HG03457 (cell line): ENCODE results near the gene GMPPA.

Experiments used
- ATAC-seq: cut with Tn5 transposase; IDR thresholded peaks from one replicate; pipeline ENCODE4 v1.9.1; 2021; ENCODE audit warnings: moderate number of reproducible peaks; ENCODE audit not compliant: unreplicated experiment

GMPPA gene

DNA sequence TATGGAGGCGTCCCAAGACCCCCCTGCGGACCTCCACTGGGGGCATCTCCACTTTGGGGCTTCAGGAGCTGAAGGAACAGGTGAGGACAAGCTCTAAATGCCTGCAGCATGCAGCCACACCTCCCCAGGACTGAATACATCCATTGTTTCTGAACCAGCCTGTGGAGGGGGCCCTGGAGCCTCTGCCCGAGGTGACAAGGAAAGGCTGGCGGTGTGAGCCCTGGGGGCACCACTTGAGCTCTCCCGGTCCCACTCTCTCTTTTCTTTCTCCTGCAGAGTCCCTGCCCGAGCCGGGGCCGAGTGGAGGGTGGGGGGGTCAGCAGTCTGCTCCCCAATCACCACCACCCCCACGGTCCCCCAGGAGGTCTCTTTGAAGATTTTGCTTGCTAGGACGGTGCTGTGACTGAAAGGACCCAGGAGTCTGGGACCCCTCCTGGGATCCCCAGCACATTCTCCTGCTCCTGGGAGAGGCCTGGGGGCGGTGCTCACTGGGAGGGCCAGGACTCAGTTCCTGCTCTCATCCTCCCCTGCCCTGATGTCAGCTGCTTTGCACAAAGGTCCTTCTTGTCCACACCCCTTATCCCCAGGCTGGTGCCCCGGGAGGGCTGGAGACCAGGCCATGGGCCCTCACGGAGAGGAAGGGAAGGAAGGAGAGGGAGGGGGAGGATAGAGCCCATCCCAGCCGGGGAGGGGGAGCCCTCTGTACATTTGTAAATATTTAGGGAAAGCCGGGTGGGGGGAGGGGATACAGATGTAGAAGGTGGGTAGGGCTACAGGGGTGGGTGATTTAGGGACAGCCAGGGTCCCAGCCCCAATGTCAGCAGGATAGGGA lies 39.2 kb downstream of the GMPPA start:
- ATAC-seq: no peak

DNA sequence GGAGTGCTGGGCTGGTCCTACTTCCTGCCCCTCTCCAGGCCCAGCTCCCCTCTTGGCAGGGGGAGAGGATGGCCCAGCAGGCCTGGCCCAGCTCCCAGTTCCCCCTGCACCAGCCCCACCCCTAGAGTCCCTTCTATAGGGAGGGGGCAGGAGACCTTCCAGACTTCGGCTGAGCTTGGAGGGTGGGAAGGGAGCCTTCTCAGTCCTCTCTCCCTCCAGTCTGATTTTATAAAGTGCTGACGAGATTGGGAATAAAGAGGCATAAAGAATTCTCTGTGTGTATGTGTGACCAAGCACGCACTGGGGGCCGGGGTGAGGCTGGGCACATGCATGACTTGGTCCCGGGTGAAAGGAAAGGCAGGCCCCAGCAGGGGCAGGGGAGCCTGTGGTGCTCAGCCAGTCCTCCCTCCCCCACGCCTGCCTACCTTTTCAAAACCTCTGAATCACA lies 39.8 kb downstream of the GMPPA start:
- ATAC-seq: no peak

DNA sequence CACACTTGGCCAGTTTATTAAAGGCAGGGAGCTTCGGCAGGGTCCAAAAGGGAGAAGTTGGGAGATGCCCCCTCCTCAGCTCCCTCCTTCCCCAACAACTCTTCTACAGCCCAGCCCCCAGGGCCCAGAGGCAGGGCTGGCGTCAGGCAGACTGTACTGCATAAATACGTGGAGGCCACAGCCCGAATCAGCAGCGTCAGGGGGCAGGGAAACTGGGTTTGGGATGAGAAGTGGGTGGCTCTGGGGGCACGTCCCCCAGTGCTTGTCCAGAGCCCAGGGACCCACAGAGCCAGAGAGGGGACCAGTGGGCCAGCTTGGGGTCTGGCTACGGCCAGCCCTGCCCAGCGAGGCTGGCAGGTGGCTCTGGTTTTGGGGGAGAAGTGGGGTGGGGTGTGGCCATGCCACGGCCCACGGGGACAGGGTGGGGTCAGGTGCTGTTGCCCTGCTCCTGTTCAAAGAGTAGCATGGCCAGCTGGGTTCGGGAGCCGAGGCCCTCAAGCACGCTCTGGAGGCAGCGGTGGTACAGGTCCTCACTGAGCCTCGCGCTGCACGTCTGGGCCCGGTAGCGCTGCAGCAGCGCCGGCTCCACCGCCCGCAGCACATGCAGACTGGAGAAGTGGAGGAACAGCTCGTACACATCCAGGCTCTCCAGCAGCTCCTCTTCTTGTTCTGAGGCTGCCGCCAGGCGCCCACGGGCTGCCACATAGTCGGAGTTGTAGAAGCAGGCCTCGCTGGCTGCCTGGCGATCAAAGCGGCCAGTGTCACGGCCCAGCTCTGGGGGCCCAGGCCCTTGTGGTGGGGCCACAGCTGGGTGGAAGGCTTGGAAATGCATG lies 40.5 kb downstream of the GMPPA start:
- no peak for ATAC-seq

DNA sequence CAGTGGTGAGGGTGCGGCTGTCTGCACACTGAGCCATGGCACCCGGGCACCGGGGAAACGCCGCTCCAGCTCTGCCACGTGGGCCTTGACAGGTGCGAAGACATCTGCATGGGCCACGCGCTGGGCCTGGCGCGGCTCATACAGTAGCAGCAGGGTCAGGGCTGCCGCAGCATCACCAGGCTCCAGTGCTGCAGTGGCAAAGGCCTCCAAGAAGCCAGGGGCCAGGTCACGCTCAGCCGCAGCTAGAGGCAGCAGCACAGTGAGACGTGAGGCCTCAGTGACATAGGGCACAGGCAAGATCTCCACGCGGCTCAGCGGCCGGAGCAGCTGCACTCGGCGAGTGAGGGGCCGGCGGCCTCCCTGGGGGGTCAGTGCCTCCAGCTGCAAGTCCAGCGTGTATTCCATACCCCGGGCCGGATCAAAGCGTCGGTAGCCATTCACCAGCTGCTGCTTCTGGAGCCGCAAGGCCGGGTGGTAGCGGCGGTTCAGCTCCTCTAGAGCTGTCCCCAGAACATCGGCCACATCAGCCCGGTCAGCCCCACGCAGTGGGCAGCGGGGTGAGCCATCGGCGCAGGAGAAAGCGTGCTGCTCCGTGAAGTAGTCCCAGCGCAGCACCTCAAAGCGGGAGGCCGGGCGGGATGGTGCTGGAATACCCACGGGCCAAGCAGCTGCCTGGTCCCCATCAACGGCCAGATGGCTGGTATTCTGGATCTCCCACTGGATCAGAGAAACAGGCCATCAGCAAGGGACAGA lies 41.4 kb downstream of the GMPPA start:
- no peak for ATAC-seq

DNA sequence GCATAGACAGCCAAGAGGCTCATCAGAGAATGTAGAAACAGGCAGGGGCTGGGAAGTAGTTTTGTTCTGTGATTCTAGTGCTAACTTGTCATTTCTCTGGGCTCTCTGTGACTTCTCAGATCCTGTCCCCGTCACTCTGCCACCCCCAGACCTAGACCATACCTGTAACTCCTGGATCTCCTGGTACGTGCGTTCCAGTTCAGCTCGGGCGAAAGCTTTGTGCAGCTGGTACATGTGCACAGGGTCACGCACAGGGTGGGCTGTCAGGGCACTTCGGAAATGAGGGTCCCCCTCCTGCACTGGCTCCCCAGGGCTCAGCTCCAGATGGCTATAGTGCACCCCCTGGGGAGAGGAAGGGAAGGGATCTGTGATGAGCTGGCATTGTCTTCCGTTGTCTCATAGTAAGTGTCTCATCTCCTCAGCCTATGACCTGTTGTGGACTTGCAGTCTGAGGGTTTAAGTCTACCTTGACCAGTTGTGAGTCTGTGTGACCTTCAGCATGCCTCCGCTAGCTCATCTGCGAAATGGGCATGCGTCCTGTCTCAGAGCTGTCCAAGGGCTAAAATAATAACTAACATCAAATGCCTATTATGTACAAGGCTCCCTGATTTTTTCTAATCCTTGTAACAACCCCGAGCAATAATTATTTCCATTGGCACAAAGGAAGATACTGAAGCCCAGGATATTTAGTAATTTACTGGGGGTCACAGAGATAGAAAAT lies 42.3 kb downstream of the GMPPA start:
- no peak for ATAC-seq

DNA sequence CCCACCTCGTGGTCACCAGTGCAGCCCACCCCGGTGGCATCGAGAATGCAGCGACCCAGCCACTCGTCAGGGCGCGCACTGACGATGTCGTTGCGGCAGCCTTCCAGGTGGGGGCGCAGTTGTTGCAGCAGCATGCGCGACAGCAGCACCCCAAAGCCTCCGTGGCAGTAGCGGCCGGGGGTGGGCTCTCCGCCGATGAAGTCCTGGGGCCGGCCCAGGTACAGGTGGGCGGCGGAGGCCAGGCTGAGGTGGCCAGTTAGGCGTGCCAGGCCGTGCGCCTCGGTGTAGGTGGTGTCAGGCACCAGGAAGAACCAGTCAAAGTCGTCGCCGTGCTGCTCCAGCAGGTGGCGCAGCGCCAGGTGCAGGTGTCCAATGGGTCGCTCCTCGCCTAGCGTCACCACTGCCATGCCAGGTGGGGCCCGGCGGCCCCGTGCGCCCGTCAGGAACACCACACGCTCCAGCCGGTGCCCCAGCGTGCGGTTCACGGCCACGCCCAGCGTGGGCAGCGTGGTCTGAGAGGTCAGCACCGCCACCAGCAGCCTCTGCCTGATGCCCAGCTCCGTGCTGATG lies 43.0 kb downstream of the GMPPA start:
- peak; percentile 42 for ATAC-seq

DNA sequence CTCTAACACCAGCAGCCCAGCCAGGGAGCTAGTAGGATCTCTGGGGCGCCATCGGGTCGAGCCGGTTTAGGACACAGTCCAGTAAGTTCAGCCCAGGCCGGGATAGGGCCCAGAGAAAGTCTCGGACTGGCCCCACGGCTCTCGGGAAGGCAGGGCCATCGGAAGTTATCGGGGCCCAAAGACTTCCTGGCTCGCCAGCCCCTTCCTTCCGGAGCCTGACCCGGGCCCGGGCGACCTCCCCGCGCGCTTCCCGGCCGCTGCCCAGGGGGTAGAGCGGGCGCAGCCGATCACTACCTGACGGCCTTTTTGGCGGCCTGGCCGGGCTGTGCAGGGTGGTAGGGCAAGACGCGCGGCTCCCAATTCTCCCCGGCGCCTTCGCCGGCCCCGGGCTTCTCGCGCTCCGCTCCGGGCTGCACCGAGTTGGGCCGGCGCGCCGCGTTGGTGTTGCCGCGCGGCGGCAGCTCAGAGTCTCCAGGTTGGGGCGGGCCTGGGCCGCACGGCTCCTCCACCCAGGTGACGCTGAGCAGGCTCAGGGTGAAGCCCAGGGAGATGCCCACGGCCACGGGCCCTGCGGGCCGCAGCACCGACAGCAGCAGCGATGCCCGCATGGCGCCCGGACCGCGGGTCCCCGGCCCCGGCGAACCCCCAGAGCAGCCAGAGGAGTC lies 44.4 kb downstream of the GMPPA start:
- peak; percentile 19 for ATAC-seq

DNA sequence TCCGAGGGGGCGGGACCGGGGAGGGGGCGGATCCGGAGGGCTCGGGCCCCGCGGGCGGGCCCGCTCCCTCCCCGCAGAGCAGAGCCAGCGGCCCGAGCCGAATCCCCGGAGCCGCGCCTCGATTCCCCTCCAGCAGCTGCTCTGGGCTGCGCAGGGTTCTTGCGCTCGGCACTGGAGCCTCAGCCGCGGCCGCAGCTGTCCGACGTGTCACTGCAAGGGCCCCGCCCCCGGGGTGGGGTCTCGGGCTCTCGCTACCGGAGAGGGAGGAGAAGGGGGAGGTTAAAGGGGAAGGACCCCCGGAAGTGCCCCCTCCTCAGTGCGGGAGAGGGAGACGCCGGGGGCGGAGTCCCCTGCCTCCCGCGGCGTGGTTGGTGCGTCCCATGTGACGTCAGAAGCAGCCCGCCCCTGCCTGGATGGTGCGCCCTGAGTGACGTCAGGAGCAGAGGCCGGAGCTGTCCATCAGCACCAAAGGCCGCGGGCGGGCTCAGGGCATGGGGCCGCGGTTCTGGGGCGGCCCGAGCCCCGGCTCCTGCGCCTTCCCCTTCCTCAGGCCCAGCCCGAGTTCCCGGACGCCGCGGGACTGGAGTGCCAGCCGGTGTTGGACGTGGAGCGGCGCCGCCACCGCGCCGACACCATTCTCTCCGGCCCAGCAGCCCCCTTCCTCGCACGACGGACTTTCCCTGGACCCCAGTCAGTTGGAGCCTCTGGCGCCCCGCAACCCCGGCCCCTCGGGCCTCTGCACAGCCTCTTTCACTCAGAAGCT lies 45.1 kb downstream of the GMPPA start, which contains the start of the genes CHPF and TMEM198:
Gene CHPF (minus strand): TSS at position 214 of the 763 bp plus-strand sequence. CDS start 271 bp downstream, outside the sequence.
Gene TMEM198 (plus strand): TSS at position 433 of the 763 bp plus-strand sequence. CDS start 700 bp downstream, outside the sequence.
- ATAC-seq: peak; percentile 68

DNA sequence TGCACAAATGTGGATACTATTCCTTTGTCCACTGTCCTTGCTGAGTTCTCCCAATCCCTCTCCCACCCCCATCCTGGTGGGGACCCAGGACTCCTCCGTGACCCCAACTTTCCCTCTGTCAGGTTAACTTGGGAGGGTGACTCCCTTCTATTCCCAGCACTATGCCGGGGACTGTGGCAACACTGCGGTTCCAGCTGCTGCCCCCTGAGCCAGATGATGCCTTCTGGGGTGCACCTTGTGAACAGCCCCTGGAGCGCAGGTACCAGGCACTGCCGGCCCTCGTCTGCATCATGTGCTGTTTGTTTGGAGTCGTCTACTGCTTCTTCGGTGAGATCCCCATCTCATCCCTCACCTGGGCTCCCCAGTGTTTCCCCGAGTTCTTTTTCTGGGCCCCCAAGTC lies 45.9 kb downstream of the GMPPA start:
- ATAC-seq: no peak

DNA sequence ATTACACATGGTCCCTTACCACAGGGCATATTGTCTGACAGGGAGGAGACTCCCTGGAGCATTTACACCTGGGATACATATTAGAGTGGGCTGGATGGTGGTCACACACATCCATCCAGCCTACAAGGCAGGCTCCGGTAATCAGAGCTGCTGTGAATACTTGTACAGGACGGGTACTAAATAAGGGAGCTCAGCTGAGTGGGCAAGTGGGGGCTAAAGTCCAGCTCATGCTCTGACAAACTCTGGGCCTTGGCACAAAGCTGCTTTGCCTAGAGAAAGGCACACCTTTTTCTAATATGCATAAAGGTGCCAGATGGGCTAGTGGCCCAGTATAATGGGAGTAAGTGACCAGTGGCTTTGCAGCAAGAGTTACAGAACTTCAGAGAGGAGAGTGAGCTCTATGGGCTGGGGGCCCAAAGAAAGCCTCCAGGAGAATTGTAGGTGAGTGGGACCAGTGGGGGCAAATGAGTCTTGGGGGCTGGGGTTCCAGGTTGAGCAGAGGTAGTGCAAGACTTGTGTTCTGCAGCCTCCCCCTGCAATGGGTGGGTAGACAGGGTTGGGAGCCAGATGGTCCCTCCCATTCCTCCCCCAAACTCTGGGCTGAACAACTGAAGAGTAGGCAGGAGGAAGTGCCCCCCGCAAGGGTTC lies 46.7 kb downstream of the GMPPA start:
- ATAC-seq: no peak

DNA sequence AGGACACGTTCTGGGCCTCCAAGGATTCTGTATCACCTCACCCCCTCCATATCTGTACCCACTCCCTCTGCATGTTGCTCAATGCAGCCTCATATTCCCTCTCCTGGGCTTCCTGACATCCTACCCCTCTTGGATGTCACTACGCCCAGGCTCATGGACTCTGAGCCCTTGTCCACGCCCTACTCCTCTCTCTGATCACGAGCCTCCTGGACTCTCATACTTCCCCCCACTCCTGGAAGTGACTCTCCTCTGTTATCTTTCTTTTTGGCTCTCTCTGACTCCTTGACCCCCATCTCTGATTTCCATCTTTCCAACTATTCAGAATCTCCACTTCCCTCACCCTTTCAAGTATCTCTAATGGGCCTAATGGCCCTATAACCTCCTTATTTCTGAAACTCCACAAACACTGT lies 47.3 kb downstream of the GMPPA start:
- no peak for ATAC-seq

DNA sequence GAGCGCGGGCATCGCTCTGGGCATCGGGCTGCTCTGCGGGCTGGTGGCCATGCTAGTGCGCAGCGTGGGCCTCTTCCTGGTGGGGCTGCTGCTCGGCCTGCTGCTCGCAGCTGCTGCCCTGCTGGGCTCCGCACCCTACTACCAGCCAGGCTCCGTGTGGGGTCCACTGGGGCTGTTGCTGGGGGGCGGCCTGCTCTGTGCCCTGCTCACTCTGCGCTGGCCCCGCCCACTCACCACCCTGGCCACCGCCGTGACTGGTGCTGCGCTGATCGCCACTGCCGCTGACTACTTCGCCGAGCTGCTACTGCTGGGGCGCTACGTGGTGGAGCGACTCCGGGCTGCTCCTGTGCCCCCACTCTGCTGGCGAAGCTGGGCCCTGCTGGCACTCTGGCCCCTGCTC lies 48.9 kb downstream of the GMPPA start:
- no peak for ATAC-seq

DNA sequence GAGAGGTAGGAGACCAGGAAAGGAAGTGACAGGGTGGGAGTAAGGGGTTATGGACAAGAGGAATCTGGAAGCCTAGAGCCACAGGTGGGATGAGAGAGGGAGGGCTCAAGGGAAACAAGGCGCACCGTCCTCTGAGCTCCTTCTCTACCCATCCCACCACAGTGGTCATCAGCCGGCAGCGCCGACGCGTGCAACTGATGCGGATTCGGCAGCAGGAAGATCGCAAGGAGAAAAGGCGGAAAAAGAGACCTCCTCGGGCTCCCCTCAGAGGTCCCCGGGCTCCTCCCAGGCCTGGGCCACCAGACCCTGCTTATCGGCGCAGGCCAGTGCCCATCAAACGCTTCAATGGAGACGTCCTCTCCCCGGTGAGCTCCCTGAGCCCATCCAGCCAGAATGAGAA lies 50.3 kb downstream of the GMPPA start:
- ATAC-seq: no peak

DNA sequence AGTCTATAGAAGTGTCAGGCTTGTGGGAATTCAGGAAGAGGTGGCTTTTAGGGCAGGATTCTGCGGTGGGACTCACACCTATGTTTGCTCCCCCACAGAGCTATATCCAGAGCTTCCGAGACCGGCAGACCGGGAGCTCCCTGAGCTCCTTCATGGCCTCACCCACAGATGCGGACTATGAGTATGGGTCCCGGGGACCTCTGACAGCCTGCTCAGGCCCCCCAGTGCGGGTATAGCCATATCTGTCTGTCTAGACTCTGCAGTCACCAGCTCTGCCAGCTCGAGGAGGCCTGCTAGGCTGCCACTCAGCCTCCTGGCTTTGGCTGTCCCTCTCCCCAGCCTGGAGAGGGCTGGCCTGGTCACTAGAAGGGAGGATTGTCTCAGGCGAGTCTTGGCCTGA lies 50.9 kb downstream of the GMPPA start:
- no peak for ATAC-seq

DNA sequence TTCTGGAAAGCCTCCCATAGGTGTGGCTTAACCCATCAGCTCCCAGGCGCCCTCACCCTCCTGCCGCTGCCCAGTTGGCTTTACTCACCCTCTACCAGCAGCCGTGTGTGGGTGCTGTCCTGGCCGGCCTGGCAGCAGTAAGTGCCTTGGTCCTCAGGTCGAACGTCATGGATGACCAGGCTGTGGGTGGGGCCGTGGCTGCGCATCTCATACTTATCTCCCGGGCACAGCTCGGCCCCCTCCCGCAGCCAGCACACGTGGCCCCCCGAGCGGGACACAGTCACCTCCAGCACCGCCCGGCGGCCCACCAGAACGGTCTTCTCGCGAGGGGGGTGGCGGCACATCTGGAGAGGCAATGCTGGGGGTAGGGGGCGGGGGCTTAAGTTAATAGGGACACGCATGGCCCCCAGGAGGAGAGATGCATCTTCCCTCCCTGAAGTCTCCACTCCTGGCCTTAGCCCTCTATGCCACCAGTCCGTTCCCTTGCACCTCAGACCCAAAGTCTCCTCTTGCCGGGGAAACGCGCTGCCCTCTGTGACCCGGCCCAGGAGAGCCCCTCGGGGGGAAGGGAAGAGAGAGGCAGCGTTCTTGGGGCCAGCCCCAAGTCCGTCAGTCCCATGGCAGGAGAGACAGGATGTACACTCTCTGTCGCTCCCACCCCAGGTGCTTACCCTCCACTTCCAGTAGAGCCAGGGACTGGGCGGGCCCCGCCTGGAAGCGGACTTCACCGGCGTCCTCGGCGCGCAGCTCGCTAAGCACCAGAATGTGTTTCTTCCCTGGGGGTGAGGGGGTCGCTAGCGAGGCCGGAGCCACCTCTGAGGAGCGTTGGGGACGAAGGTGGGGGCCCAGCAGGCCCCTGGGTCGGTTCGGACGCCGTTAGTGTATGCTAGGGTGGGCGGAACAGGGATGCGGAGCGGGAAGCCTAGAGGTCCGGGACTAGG lies 53.0 kb downstream of the GMPPA start:
- ATAC-seq: no peak

DNA sequence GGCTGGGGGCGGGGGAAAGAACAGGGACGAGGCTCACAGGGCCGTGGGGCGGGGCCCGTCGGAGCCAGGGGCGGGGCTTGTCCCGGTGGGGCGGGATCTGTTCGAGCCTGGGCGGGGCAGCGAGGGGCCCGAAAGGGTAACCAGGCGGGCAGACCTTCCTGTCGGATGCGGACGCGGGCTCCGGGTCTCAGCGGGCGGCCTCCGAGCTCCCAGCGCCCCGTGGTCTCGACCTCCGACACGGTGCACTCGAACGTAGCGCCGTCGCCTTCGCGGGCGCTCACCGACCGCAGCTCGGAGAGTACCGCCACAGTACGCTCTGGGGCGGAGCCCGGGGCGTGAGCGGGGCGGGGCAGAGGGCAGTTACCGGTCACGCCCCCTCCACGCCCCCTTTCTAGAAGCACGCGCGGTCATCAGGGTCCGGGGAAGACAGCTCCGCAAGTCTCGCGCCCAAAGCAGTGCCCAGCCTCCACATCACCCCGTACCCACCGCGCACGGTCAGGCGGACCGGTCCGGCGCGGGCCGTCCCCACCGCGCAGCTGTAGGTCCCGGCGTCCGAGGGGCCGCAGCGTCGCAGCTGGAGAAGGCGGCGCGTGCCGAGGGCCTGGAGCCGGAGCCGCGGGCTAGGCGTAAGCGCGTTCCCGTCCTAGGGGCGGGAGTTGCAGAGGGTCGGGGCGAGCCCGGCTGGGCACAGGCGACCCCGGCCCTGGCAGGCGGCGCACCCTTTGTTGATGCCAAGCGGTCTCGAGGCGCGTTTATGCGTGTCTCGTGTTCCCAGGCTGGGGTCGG lies 53.9 kb downstream of the GMPPA start:
- peak; percentile 82 for ATAC-seq

DNA sequence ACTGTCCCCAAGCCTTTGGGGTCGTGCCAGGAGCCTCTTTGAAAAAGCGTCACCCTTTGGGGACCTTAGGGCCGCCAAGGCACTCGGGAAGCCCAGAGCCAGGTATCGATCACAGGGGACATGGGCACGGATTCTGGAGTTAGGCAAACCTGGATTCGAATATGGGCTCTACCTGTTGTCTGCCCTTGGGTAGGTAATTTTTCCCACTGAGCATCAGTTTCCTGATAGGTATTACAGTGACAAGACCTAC lies 54.4 kb downstream of the GMPPA start:
- ATAC-seq: no peak
